NOMO-1 (cell line): ENCODE measurements around the gene KRT6C.

Experiments used
- DNase-seq, 2 experiments: peaks; one replicate each; lab custom pipeline; 2025; ENCODE audit not compliant: unreplicated experiment in 2 of 2; lab: John Stamatoyannopoulos, UW

Gene KRT6C

DNA sequence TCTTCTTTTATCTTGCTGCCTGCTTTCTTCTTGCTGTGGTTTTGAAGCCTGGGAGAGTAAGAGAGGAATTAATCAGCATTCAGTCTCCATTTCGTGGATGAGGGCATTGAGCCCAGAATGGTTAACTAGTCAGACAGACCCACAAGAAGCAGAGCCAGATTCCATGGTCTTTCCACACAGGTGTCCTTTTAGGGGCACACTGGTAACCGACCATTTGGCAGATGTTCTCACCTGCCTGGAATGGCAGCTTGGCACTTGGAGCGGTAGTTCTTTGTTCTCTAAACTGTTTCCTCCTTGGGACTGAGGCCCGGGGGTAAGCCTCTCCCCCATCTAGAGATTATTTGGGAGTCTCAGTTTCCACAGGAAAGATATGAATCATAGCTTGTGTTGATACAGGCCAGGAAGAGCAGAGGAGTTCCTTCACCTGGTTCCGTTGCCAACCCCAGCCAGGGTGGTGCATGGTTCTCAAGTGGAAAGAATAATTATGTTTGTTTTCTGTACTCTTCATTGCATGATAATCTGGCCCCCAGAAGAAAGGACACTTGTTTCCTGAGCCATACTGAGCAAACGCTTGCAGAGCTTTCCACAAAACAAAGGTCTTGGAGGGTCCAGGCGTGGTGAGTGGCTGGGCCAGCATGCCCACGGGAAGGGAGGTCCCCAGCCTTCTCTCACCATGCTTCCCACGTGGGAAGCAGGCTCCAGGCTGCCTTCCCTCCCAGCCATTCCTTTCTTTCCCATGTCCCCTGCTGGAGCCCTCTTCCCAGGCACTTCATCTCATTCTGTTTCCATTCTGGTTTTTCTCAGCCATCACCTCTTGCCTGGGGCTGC is 37.4 kb downstream of the KRT6C start:
- no peak for DNase-seq

DNA sequence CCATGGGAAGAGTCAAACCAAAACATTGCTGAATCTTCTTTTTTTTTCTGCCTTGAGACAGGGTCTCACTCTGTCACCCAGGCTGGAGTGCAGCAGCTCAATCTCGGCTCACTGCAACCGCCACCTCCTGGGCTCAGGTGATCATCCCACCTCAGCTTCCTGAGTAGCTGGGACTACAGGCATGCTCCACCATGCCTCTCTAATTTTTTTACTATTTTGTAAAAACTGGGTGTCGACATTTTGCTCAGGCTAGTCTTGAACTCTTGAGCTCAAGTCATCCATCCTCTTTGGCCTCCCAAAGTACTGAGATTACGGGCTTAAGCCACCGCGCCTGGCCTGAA is 38.0 kb downstream of the KRT6C start:
- no peak for DNase-seq

DNA sequence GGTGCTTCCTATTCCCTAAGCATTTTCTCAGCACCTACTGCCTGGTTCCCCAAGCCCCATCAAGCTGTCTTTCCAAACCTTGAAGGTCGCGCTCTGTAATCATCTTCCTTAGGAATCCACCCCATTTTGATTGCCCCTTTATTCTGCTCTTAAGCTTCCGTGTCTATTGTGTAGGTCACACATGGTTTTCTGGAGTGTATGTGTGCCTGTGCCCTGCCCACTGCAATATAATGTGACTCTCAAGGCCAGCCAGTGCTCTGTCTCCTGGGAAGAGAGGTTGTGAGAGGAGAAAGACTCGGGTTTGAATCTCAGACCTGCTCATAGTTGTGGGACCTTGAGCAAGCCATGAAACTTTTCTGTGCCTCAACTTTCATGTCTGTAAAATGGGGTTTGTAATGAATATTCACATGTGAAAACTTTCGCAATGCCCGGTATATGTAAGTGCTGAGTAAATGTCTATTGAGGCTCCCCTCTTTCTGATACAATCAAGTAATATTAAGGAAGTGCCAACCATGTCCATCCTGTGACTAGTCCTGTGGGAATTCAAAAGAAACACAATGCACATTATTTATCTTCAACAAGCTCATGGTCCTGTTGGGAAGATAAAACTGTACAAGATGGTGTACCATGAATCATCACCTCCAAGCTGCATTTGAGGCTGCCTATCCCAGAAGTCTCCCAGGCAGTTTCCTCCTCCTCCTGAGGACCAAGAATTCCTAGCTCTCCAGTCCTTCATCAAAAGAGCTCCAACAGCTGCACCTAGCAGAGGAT is 38.7 kb downstream of the KRT6C start:
- DNase-seq, result no peak

DNA sequence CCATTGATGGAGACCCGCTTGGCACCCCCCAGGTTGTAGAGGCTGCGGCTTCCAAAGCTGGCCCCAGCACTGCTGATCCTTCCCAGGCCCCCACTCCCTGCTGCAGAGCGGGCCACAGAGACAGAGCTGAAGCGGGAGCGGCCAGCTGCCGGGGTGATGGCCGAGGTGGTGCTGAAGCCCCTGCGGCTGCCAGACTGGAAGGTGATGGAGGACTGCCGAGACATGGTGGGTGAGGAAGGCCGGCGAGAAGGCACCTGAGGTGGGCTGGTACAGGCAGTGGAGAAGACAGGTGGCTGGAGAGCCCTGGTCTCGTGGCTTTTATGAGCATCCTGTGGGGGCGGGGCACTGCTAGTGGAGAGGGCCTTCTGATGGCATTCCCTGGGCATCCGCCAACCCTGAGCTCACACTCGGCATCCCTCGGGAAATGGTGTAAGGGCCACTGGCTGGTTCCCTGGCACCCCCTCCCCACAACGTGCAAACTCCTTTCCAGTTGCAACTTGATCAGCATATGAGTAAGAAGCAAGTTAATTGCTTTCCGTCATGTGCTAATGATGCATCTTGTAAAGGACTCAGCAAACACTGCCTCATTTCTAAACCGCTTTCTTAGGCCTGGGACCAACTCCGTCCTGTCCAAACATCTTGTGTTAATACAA is 39.4 kb downstream of the KRT6C start, which contains the start of gene KRT75:
KRT75 (minus strand) TSS at position 291 of the 653 bp plus-strand sequence; CDS start at position 224, 67 bp downstream.
- DNase-seq, result no peak

DNA sequence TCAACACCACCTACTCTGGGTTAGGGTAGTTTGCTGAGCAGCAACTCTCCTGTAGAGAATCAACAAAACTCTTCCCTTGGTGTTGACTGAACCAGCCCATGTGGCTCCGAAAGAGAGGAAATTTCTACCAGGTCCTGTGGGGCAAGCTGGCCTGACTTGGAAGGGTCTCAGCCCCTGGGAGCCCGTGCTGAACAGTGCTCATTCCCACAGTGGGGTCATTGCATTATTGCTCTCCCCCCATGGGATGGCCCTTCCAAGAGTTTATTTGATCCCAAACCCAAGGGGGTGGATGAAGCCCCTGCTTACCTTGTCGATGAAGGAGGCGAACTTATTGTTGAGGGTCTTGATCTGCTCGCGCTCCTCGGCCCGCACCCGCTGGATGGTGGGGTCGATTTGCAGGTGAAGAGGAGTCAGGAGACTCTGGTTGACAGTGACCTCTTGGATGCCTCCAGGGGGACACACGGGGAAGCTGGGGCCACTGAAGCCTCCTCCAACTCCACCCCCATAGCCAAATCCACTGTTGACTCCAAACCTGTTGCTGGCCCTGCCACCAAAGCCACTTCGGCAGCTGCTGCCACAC is 40.0 kb downstream of the KRT6C start:
- DNase-seq, result no peak

DNA sequence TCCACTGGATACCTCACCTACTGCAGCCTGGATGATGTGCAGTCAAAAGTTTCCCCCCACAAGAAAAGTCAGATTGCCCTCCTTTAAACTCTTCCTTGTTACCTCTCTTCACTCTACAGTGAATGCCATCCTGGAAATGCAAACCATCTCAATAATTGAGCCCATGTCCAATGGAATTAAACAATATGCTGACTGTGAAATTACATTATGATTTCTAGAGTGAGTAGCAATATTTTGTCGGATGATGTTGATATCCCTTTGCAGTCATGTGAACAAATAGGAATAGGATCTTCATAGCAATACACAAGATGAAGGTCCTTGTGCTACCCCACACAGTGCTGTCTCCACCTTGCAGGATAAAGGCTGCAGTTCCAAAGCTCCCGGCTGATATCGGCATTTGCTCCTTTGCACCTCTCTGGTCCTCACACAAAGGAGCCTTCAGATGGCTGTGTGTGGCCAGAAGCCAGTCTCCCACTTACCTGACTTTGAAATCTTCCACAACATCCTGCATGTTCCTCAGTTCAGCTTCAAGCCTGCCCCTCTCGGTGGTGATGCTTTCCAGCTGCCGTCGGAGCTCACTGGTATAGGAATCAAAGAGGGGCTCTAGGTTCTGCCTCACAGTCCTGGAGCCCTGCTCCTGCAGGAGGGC is 40.9 kb downstream of the KRT6C start:
- DNase-seq, result no peak

DNA sequence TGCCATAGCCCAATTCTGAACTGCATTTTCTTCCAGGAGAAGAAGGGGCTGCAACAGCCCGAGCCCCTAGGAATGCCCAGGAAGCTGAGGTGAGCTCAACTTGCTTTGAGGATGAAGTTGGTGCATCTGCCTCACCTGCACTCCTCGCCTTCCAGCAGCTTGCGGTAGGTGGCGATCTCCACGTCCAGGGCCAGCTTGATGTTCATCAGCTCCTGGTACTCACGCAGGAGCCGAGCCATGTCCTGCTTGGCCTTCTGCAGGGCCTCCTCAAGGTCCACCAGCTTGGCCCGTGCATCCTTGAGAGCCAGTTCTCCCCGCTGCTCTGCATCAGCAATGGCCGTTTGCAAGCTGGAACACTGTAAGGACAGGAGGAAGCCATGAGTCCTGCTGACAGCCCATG is 45.5 kb downstream of the KRT6C start:
- no peak for DNase-seq

DNA sequence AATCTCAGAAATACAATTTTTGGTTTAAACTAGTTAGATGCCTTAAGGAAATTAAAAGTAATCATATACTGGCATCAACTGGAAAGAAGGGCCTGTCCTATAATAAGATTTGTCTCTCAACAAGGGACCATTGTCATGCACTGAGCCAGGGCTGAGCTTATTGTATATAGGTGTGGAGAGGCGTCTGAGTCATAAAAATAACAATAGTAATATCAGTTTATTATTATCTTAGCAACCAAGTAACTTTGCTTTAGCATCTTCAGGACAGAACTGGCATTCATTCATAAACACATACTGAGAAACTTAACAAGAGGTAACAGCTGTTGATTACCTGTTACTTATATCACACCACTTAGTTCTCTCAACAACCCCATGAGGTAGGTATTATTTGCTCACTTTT is 46.5 kb downstream of the KRT6C start:
- no peak for DNase-seq

DNA sequence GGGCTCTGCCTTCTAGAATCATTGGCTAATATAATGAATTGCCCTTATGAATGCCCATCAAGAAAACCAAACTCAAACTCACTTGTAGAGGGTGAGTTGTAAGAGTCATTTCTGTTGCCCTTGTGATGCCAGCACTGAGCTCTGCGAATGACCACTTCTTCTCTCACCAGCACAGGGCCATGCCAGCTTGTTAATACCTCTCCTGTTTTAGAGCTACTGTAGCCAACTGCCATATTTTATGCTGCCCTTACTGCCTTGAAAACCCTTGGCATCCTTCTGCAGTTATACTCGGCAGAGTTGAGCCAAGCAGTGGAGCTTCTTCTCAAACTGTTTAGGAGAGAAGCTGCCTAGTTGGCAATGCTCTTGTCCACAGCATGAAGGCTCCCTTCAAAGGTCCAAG is 47.6 kb downstream of the KRT6C start:
- DNase-seq, result no peak

DNA sequence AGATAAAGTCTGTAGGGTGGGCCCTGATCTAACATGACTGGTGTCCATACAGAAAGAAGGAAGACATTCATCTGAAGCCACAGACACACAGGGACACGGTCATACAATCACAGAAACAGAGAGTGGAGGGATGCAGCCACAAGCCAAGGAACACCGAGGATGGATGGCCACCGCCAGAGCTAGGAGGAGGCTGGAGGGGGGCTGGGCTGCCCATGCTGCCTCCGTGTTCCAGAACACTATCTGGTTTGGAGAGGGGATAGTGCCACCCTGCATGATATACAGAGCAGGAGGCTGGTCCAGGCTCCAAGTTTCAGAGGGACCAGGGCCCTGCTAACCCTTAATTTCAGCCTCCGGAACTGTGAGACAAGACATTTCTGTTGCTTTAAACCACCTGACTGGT is 48.1 kb downstream of the KRT6C start:
- no peak for DNase-seq

DNA sequence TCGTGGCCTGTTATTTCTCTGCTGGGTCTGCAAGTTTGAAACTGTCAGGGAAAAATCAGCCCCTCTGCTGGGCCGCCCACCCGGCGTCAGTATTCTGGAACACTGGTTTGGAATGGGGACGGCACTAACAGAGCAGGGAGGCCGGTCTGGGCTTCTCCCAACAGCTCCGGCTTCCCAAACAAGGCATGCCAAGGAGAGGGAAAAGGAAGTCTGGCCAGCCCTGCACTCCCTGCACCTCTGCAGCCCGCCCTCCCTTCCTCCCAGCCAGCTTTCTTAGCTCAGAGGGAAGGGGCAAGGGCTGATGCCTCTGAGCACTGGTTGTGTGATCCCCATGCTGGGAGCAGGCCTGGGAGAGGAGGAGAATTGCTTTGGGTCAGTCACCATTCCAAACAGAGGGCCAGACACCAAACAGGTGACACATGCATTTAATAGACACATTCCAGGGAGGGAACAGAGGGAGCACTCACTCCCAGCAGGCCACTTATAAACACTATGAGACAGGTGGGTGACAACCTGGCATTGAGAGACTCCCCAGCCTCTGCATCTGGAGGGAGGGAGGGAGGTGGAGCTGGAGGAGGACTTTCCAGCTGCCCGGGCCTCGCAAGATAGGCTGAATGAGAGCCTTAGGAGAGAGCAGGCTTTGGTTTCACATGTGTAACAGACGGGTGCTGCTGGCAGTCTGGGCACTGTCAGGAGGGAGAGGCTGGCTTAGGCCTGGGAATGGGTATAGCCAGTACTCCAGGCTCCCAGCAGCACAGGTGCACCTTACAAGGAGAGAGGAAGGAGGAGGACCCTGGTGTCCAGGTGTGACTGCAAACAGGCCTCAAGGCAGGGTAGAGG is 49.7 kb downstream of the KRT6C start:
- DNase-seq, result no peak

DNA sequence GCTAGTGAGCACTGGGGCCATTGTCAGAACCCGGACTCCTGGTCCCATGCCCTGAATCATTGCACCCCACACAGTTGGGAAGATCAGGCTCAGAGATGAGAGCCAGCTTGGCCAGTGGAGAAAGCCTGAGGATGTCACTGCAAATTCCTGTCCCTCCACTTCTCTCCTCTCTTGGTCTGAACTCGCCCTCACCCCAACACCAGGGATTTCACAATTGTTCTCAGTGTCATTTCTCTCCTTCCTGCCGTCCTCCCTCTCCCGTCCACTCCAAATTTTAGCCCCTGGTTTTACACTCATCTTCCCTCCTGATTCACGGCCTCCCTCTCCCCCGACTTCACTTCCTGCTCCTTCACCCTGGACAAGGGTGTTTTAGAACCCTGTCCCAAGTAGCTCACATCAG is 50.6 kb downstream of the KRT6C start:
- DNase-seq, result no peak

DNA sequence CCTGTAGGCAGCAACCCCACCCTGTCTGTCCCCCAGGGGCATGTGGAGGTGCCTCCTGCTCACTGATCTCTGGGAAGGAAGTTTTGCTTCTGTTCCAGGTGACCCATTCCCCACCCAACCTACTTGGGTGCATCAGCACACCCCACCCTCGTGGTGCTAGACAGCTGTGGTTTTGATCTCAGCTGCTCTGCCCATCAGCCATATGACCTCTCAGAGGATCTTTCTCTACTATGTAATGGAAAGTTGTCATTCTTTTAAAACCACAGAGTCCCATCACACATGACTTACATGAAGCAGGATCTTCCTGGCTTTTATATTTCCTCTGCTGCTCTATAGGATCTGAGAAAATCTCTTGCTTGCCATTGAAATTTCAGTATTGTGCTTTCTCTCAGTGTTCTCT is 53.9 kb downstream of the KRT6C start:
- no peak for DNase-seq

DNA sequence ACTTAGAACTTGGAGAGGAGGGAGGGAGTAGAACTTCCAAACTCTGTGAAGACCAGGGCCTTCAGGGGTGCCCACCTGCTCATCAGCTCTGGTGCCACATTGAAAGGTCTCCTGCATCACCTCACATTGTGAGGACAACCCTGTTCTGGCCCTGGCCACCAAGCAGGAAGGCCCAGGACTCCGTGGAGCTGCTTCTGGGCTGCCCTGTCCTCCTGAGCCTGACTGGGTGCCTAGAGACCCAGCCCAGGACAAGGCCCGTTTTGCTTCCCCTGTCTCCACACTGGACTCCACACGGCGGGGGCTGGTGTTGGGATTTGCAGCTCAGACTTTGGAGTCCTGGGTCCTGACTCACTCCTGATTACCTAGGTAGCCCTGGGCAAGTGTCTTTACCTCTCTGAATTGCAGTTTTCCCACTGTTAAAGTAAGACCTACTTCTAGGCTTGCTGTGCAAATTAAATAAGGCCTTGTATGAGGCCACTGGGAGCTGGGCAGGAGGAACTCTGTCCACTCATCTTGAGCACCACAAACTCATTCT is 55.0 kb downstream of the KRT6C start:
- DNase-seq, result no peak
